ENCODE data around the gene ATXN10.

The ATXN10 gene

GRCh38 chr22:45742866-45743450 is 71.3 kb downstream of the ATXN10 start:
- no peak overlapping the region for H3K9ac ChIP-seq (ENCODE audit: low read length)
- no peak overlapping the region for H2AFZ ChIP-seq (ENCODE audit: low read depth, low read length)
- no peak overlapping the region for H3K4me3 ChIP-seq (ENCODE audit: low read length)

GRCh38 chr22:45743687-45744086 is 72.1 kb downstream of the ATXN10 start:
- H3K4me2 ChIP-seq (ENCODE audit: low read length), result no peak overlapping the region
- H3K27me3 ChIP-seq (ENCODE audit: low read depth, low read length), result no peaks in the 10 kb centered on the region
- no peak overlapping the region for H2AFZ ChIP-seq (ENCODE audit: low read depth, low read length)
- H3K27ac ChIP-seq (ENCODE audit: low read length), result no peak overlapping the region
- H3K79me2 ChIP-seq (ENCODE audit: low read length), result no peaks in the 10 kb centered on the region
- peaks cover 60% of the 10 kb centered on the region for H3K36me3 ChIP-seq (replicated peaks; ENCODE audit: low read depth, low read length)
- H4K20me1 ChIP-seq (ENCODE audit: insufficient read depth, low read length), result peaks cover 16% of the 10 kb centered on the region; the same call in 1 of the 2 replicates
- TF ChIP-seq CTCF (IDR thresholded peaks at IDR 0.05; ENCODE audit: low read depth, low read length) (no peak), EZH2phosphoT487 (IDR thresholded peaks at IDR 0.05; ENCODE audit: low read depth) (no peak)
- H3K4me3 ChIP-seq (ENCODE audit: low read length), result no peak overlapping the region
- no peaks in the 10 kb centered on the region for H3K4me1 ChIP-seq (ENCODE audit: low read length)
- H3K9me3 ChIP-seq (ENCODE audit: insufficient read depth, low read length), result no peaks in the 10 kb centered on the region
- H3K9ac ChIP-seq (ENCODE audit: low read length), result no peak overlapping the region

More at GRCh38 chr22:45742866-45743450, 71.3 kb downstream of the ATXN10 start:
- peaks cover 65% of the 10 kb centered on the region for H3K36me3 ChIP-seq (replicated peaks; ENCODE audit: low read depth, low read length)
- no peak for TF ChIP-seq CTCF (IDR thresholded peaks at IDR 0.05; ENCODE audit: low read depth, low read length)
- TF ChIP-seq EZH2phosphoT487 (IDR thresholded peaks at IDR 0.05; ENCODE audit: low read depth), result no peak
- no peaks in the 10 kb centered on the region for H3K4me1 ChIP-seq (ENCODE audit: low read length)
- H3K79me2 ChIP-seq (ENCODE audit: low read length), result no peaks in the 10 kb centered on the region
- H3K27me3 ChIP-seq (ENCODE audit: low read depth, low read length), result no peaks in the 10 kb centered on the region
- no peak overlapping the region for H3K4me2 ChIP-seq (ENCODE audit: low read length)
- H3K9me3 ChIP-seq (ENCODE audit: insufficient read depth, low read length), result no peaks in the 10 kb centered on the region
- H4K20me1 ChIP-seq (ENCODE audit: insufficient read depth, low read length), result peaks cover 16% of the 10 kb centered on the region; the same call in 1 of the 2 replicates
- no peak overlapping the region for H3K27ac ChIP-seq (ENCODE audit: low read length)

- Histone ChIP-seq H2AFZ (ENCODE audit: low read depth, low read length) (no peak overlapping the region), H3K9me3 (ENCODE audit: insufficient read depth, low read length) (no peaks in the 10 kb centered on the region), H3K36me3 (replicated peaks; ENCODE audit: low read depth, low read length) (peaks cover 55% of the 10 kb centered on the region), H3K4me2 (ENCODE audit: low read length) (no peak overlapping the region), H4K20me1 (ENCODE audit: insufficient read depth, low read length) (peaks cover 16% of the 10 kb centered on the region; the same call in 1 of the 2 replicates), H3K9ac (ENCODE audit: low read length) (no peak overlapping the region), H3K4me1 (ENCODE audit: low read length) (no peaks in the 10 kb centered on the region), H3K4me3 (ENCODE audit: low read length) (no peak overlapping the region), H3K27me3 (ENCODE audit: low read depth, low read length) (no peaks in the 10 kb centered on the region), H3K79me2 (ENCODE audit: low read length) (no peaks in the 10 kb centered on the region), H3K27ac (ENCODE audit: low read length) (no peak overlapping the region)
- TF ChIP-seq EZH2phosphoT487 (IDR thresholded peaks at IDR 0.05; ENCODE audit: low read depth) (no peak), CTCF (IDR thresholded peaks at IDR 0.05; ENCODE audit: low read depth, low read length) (no peak)
Observed at GRCh38 chr22:45744442-45744841, 72.8 kb downstream of the ATXN10 start.

- no peaks in the 10 kb centered on the region for H3K27me3 ChIP-seq (ENCODE audit: low read depth, low read length)
- no peaks in the 10 kb centered on the region for H3K4me1 ChIP-seq (ENCODE audit: low read length)
- H3K27ac ChIP-seq (ENCODE audit: low read length), result no peak overlapping the region
- H3K4me2 ChIP-seq (ENCODE audit: low read length), result no peak overlapping the region
- H3K36me3 ChIP-seq (replicated peaks; ENCODE audit: low read depth, low read length), result peaks cover 8% of the 10 kb centered on the region
- H3K9me3 ChIP-seq (ENCODE audit: insufficient read depth, low read length), result no peaks in the 10 kb centered on the region
- no peak overlapping the region for H2AFZ ChIP-seq (ENCODE audit: low read depth, low read length)
- no peaks in the 10 kb centered on the region for H4K20me1 ChIP-seq (ENCODE audit: insufficient read depth, low read length)
- TF ChIP-seq CTCF (IDR thresholded peaks at IDR 0.05; ENCODE audit: low read depth, low read length) (no peak), EZH2phosphoT487 (IDR thresholded peaks at IDR 0.05; ENCODE audit: low read depth) (no peak)
- H3K4me3 ChIP-seq (ENCODE audit: low read length), result no peak overlapping the region
- H3K9ac ChIP-seq (ENCODE audit: low read length), result no peak overlapping the region
- H3K79me2 ChIP-seq (ENCODE audit: low read length), result no peaks in the 10 kb centered on the region
Observed at GRCh38 chr22:45750626-45751025, 79.0 kb downstream of the ATXN10 start.

Data from OCI-LY3 (cell line).